ENCODE data around the gene MDC1. TPM values are rescaled to one million over a fixed set of nuclear protein-coding genes. Genes with fewer than 3 reads are reported as not detected.

MDC1 gene
- total and polyA plus RNA-seq, 2 of the 13 experiments (the other 11 are each of a cell fraction or from before 2014, with no cell fraction given) = 8.4 to 14.0 TPM

GRCh38 chr6:30759575-30760239, 42.6 kb upstream of the MDC1 start (continued):
- TF ChIP-seq JUN (CRISPR knock-in tag; IDR thresholded peaks at IDR 0.05) = peak; percentile 87; the same call in 1 of the 2 replicates
- no peak for TF ChIP-seq ZMYM3 (CRISPR knock-in tag; IDR thresholded peaks at IDR 0.05)
- 0 out of 2 replicates have a peak, but pooled peaks have one; percentile 3 for TF ChIP-seq ZFP82 (CRISPR knock-in tag; IDR thresholded peaks at IDR 0.05; ENCODE audit: borderline replicate concordance)
- no peak for TF ChIP-seq MXD4 (CRISPR knock-in tag; IDR thresholded peaks at IDR 0.05)
- TF ChIP-seq ERF (CRISPR knock-in tag; IDR thresholded peaks at IDR 0.05) = no peak
- 0 out of 2 replicates have a peak, but pooled peaks have one; percentile 44 for TF ChIP-seq SMARCC2 (IDR thresholded peaks at IDR 0.05)
- TF ChIP-seq NCOR1 (IDR thresholded peaks at IDR 0.05; ENCODE audit: borderline replicate concordance, low read length) = peak; percentile 37; the same call in 1 of the 2 replicates
- no peak for TF ChIP-seq TEAD2 (CRISPR knock-in tag; IDR thresholded peaks at IDR 0.05)
- peak; percentile 67 for TF ChIP-seq TBL1XR1 (IDR thresholded peaks at IDR 0.05; ENCODE audit: borderline replicate concordance, low read length, partially characterized antibody)
- peak; percentile 69; the same call in 1 of the 2 replicates for TF ChIP-seq ZNF292 (CRISPR knock-in tag; IDR thresholded peaks at IDR 0.05; ENCODE audit: borderline replicate concordance, low read depth)
- no peak; the same call in 1 of the 2 replicates for TF ChIP-seq PHF21A (CRISPR knock-in tag; IDR thresholded peaks at IDR 0.05)
- TF ChIP-seq DRAP1 (CRISPR knock-in tag; IDR thresholded peaks at IDR 0.05) = no peak
- 0 out of 2 replicates have a peak, but pooled peaks have one; percentile 37 for TF ChIP-seq HINFP (CRISPR knock-in tag; IDR thresholded peaks at IDR 0.05; ENCODE audit: low read depth)
- TF ChIP-seq RFXANK (CRISPR knock-in tag; IDR thresholded peaks at IDR 0.05) = no peak
- no peak for TF ChIP-seq PAF1 (CRISPR knock-in tag; IDR thresholded peaks at IDR 0.05)
- peak; percentile 82 for TF ChIP-seq FOSL2 (CRISPR knock-in tag; IDR thresholded peaks at IDR 0.05)
- TF ChIP-seq BCL6 (CRISPR knock-in tag; IDR thresholded peaks at IDR 0.05) = peak; percentile 84
- peak; percentile 75; the same call in 1 of the 2 replicates for TF ChIP-seq ZNF646 (CRISPR knock-in tag; IDR thresholded peaks at IDR 0.05)
- no peak for TF ChIP-seq ELF1 (CRISPR knock-in tag; IDR thresholded peaks at IDR 0.05)
- TF ChIP-seq ZMYM4 (CRISPR knock-in tag; IDR thresholded peaks at IDR 0.05) = 0 out of 2 replicates have a peak, but pooled peaks have one; percentile 36
- no peak for TF ChIP-seq NR3C1 (CRISPR knock-in tag; IDR thresholded peaks at IDR 0.05)
- 0 out of 2 replicates have a peak, but pooled peaks have one; percentile 37 for TF ChIP-seq ZNF3 (CRISPR knock-in tag; IDR thresholded peaks at IDR 0.05)
- no peak for TF ChIP-seq NFRKB (IDR thresholded peaks at IDR 0.05)

Measured in HepG2 (cell line).